GM12873 (cell line): Measurements from ENCODE around the gene RAPGEF2.

ENCODE experiments used
- CTCF ChIP-seq: IDR thresholded peaks from 2 replicates; pipeline ENCODE4 v1.5.1; 2012; ENCODE audit warnings: low read depth, mild to moderate bottlenecking, moderate library complexity, low read length, control low read depth; ENCODE audit not compliant: insufficient read depth; ENCODE audit errors: missing control alignments

Gene RAPGEF2

GRCh38 chr4:159117968-159118367 is 15.1 kb downstream of the RAPGEF2 start:
- no peak for TF ChIP-seq CTCF

DNA sequence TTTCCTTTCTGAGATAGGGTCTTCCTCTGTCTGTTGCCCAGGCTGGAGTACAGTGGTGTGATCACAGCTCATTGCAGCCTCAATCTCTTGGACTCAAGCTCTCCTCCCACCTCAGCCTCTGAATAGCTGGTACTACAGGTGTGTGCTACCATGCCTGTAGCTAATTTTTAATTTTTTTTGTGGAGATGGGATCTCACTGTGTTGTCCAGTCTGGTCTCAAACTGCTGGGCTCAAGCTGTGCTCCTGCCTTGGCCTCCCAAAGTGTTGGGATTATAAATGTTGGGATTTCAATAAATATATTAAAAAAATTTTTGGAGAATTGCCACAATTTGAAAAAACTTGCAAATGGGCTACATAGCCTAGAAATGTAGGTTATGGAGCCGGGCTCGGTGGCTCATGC is 18.5 kb downstream of the RAPGEF2 start:
- TF ChIP-seq CTCF = no peak

DNA sequence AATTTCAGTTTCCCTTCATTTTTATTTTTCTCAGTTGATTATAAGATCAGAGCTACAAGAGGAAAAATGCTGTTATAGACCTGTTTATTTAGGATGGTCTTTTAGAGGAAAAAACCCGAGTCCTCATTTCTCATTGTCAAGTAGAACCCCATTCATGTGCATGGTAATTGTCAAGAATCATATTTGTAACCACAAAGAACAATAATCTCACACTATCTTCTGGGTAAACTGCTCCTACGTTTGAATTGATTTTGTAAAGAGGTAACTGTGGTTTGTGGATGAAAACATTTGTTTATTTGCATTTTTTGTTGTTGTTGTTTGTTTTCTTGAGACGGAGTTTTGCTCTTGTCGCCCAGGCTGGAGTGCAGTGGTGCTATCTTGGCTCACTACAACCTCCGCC is 23.8 kb downstream of the RAPGEF2 start:
- no peak for TF ChIP-seq CTCF

DNA sequence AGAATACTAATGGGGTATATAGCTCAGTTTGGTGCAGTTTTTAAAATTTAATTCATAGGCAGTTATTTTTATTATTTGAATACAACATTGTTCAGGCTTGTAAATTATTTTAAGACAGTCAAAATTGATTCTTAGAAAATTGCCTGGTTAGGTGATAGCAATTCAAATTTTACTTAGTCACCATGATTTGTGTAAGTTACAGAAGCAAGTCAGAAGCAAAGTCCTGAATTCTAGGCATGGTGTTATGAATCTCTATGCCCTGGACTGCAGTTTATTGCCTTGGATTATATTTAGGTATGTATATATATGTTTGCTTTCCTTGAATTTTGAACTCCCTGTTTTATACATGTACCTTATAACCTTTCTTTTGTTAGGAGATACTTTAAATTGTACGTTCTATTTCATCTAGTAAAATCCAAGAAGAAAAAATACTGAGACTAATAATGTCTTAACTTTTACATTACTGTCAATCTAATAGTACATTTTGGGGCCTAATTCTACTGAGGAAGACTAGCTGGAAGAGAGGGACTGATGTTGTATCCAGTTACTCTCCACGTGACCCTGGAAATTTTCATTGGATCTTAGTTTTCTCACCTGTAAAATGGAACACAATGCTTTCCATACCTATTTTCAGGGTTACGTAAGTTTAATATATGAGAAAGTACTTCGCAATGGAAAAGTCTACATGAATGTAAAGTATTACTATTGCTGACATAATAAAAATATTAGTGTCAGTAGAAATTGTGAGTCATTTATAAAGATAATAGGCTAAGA is 25.1 kb downstream of the RAPGEF2 start:
- no peak for TF ChIP-seq CTCF

GRCh38 chr4:159129814-159130550 is 27.1 kb downstream of the RAPGEF2 start:
- TF ChIP-seq CTCF = no peak

DNA sequence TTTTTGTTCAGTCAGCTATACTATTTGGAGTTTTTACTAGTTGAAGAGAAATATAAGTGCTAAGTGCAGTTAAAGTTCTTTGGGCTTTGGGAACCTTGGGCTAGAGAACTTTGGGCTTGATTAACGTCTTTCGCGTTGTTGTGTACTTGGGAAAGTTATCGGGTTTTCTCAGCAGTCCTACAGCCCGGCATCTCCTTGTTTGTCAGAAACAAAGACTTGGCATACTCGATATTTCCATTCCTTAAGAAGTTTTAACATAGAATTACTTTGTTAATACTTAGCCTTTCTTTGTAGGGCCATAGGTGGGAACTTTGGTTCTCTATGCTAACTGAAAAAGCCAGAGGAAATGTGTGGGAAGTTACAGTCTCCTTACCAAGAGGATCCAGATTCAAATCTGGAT is 28.7 kb downstream of the RAPGEF2 start:
- TF ChIP-seq CTCF = no peak

GRCh38 chr4:159134429-159134828 is 31.6 kb downstream of the RAPGEF2 start:
- no peak for TF ChIP-seq CTCF
